Hepatocyte (in vitro differentiated cells): ENCODE data around the gene ABL1.

ENCODE experiments used
- CTCF ChIP-seq: fragments of 200-600 bp; sonication (generic); IDR thresholded peaks from 2 replicates; pipeline ENCODE4 v1.5.1; 2016; ENCODE audit warnings: antibody characterized with exemption, mild to moderate bottlenecking; ENCODE audit not compliant: poor library complexity
- EZH2 ChIP-seq: fragments of 200-600 bp; sonication (generic); IDR thresholded peaks from 2 replicates; pipeline ENCODE4 v1.6.1; 2016; ENCODE audit warnings: antibody characterized with exemption, mild to moderate bottlenecking, borderline replicate concordance

GRCh38 chr9:130905125-130905901 lies 70.3 kb downstream of the ABL1 start:
- TF ChIP-seq CTCF (no peak), EZH2 (no peak)
